ENCODE measurements around the gene TTLL13. TPM values are rescaled to one million over a fixed set of nuclear protein-coding genes. Genes with fewer than 3 reads are reported as not detected.

Gene TTLL13
- total RNA-seq, 4 donors from 2014 or later = 0.27 TPM; not detected in 3

DNA sequence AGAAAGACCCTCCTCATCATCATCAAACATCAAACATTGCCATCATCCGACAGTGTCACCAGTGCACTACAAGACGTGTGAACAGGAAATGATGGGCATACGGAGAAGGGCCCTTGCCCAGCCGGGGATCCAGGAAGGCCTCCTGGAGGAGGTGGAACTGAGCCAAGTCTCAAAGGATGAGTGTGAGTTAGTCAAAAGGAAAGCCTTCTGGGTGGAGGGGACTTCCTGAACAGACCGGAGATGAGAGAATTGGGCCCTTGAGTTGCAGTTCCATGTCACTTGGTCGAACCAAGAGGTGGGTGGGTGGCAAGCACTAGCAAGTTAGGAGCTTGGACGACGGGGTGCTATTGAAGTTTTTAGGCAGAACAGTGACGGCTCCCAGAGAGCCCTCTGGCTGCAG, 39.8 kb upstream of the TTLL13 start:
- intact Hi-C loops (cut with DNase I; ENCODE audit: low total_unique reads) = no loop called here
- peaks cover 32 to 57% (median 40%) of the 10 kb centered on the region in 4 donors for H3K4me1 ChIP-seq
- 55 to 56% methylated on average over 5 to 9 of the region's 9 CpGs for WGBS, 2 donors (ENCODE audit: low coverage in 1 of 2)
- H3K27me3 ChIP-seq = no peaks in the 10 kb centered on the region
- DNase-seq = no peak
- no peaks in the 10 kb centered on the region for H3K9me3 ChIP-seq
- in situ Hi-C loops (cut with MboI; ENCODE audit: low pct_ligation_motif_present in 1 of 4, low pct_unique_long_range_greater_than_20kb in 1 of 4, low sequenced_read_pairs in 3 of 4) = no loop called here
- no peak overlapping the region for H3K4me3 ChIP-seq
- H3K27ac ChIP-seq = peak overlapping the region in 3 of 4 donors; percentile 85 to 90 (median 89)
- no peaks in the 10 kb centered on the region for H3K36me3 ChIP-seq
- TF ChIP-seq EP300 (IDR thresholded peaks at IDR 0.05; ENCODE audit: low read depth) (no peak), POLR2A (IDR thresholded peaks at IDR 0.05) (no peak), CTCF (IDR thresholded peaks at IDR 0.05) (no peak), POLR2AphosphoS5 (IDR thresholded peaks at IDR 0.05) (no peak)

- peak overlapping the region; percentile 82 to 90 (median 87) for H3K27ac ChIP-seq
- intact Hi-C loops (cut with DNase I; ENCODE audit: low total_unique reads) = no loop called here
- H3K4me1 ChIP-seq = peaks cover 32 to 64% (median 42%) of the 10 kb centered on the region in 4 donors
- H3K9me3 ChIP-seq = no peaks in the 10 kb centered on the region
- WGBS, 2 donors (ENCODE audit: low coverage in 1 of 2) = 40 to 86% methylated on average over 1 to 7 of the region's 8 CpGs
- no peaks in the 10 kb centered on the region for H3K27me3 ChIP-seq
- DNase-seq = no peak
- peak overlapping the region in 1 of 4 donors; percentile 2 for H3K4me3 ChIP-seq
- no peaks in the 10 kb centered on the region for H3K36me3 ChIP-seq
- in situ Hi-C loops (cut with MboI; ENCODE audit: low pct_ligation_motif_present in 1 of 4, low pct_unique_long_range_greater_than_20kb in 1 of 4, low sequenced_read_pairs in 3 of 4) = loop anchor here in 1 of 4 donors (10.0 kb wide), 1 partner anchor 46 kb away; no protein-coding TSS in a partner anchor
- TF ChIP-seq POLR2AphosphoS5 (IDR thresholded peaks at IDR 0.05) = no peak
- no peak for TF ChIP-seq CTCF (IDR thresholded peaks at IDR 0.05)
- TF ChIP-seq EP300 (IDR thresholded peaks at IDR 0.05; ENCODE audit: low read depth) = no peak
- no peak for TF ChIP-seq POLR2A (IDR thresholded peaks at IDR 0.05)
Observed at GRCh38 chr15:90210593-90210992, 38.8 kb upstream of the TTLL13 start.

GRCh38 chr15:90211009-90211408, 38.3 kb upstream of the TTLL13 start:
- DNase-seq = no peak
- TF ChIP-seq EP300 (IDR thresholded peaks at IDR 0.05; ENCODE audit: low read depth) (no peak), CTCF (IDR thresholded peaks at IDR 0.05) (no peak), POLR2AphosphoS5 (IDR thresholded peaks at IDR 0.05) (no peak), POLR2A (IDR thresholded peaks at IDR 0.05) (no peak)
- in situ Hi-C loops (cut with MboI; ENCODE audit: low pct_ligation_motif_present in 1 of 4, low pct_unique_long_range_greater_than_20kb in 1 of 4, low sequenced_read_pairs in 3 of 4) (loop anchor here in 1 of 4 donors (10.0 kb wide), 1 partner anchor 46 kb away; no protein-coding TSS in a partner anchor), intact Hi-C loops (cut with DNase I; ENCODE audit: low total_unique reads) (no loop called here)
- peak overlapping the region; percentile 82 to 90 (median 87) for H3K27ac ChIP-seq
- no peaks in the 10 kb centered on the region for H3K36me3 ChIP-seq
- no peaks in the 10 kb centered on the region for H3K27me3 ChIP-seq
- H3K4me3 ChIP-seq = peak overlapping the region in 1 of 4 donors; percentile 2
- H3K9me3 ChIP-seq = no peaks in the 10 kb centered on the region
- peaks cover 32 to 62% (median 42%) of the 10 kb centered on the region in 4 donors for H3K4me1 ChIP-seq
- WGBS, 2 donors (ENCODE audit: low coverage in 1 of 2) = 81% methylated on average over 9 of the region's 9 CpGs; no CpG with 5 or more reads in 1 of the 2 donors

- DNase-seq = peak; percentile 90
- no peak overlapping the region for H3K4me3 ChIP-seq
- TF ChIP-seq EP300 (IDR thresholded peaks at IDR 0.05; ENCODE audit: low read depth) = no peak
- peak; percentile 69 for TF ChIP-seq POLR2A (IDR thresholded peaks at IDR 0.05)
- peak; percentile 4 to 86 (median 67) for TF ChIP-seq POLR2AphosphoS5 (IDR thresholded peaks at IDR 0.05)
- WGBS, 2 donors (ENCODE audit: low coverage in 1 of 2) = 26% methylated on average over 13 of the region's 13 CpGs; no CpG with 5 or more reads in 1 of the 2 donors
- H3K27ac ChIP-seq = peak overlapping the region; percentile 82 to 90 (median 87)
- intact Hi-C loops (cut with DNase I; ENCODE audit: low total_unique reads) = no loop called here
- in situ Hi-C loops (cut with MboI; ENCODE audit: low pct_ligation_motif_present in 1 of 4, low pct_unique_long_range_greater_than_20kb in 1 of 4, low sequenced_read_pairs in 3 of 4) = loop anchor here in 1 of 4 donors (10.0 kb wide), 1 partner anchor 47 kb away; no protein-coding TSS in a partner anchor
- H3K27me3 ChIP-seq = no peaks in the 10 kb centered on the region
- no peaks in the 10 kb centered on the region for H3K9me3 ChIP-seq
- H3K4me1 ChIP-seq = peaks cover 32 to 62% (median 42%) of the 10 kb centered on the region in 4 donors
- H3K36me3 ChIP-seq = no peaks in the 10 kb centered on the region
Observed at GRCh38 chr15:90211440-90212143, 37.8 kb upstream of the TTLL13 start.
